ENCODE data around the gene FANCI. TPM values are rescaled to one million over a fixed set of nuclear protein-coding genes. Genes with fewer than 3 reads are reported as not detected.
A peak's percentile ranks its signal among the peaks of the same experiment; 100 is the strongest.

The FANCI gene
- total and polyA plus RNA-seq, 2 experiments from 2014 or later, result 11.2 to 14.2 TPM

- in situ Hi-C loops (cut with MboI), result no loop called here
- no peaks in the 10 kb centered on the region for H3K36me3 ChIP-seq (ENCODE audit: low read depth)
Measured at GRCh38 chr15:89278307-89278706, 34.5 kb downstream of the FANCI start.

GRCh38 chr15:89282631-89283030 lies 38.9 kb downstream of the FANCI start:
- DNase-seq, result no peak
- TF ChIP-seq EZH2phosphoT487 (IDR thresholded peaks at IDR 0.05; ENCODE audit: insufficient read depth, low read depth) (no peak), EZH2 (IDR thresholded peaks at IDR 0.05; ENCODE audit: insufficient read depth, poor library complexity, severe bottlenecking) (no peak)
- 0 out of 2 replicates have a peak, but pooled peaks cover 3% of the 10 kb centered on the region for H3F3A ChIP-seq (ENCODE audit: insufficient read depth)
- H3K79me2 ChIP-seq (ENCODE audit: insufficient read depth), result no peaks in the 10 kb centered on the region
- peaks cover 9% of the 10 kb centered on the region; the same call in 1 of the 2 replicates for H3K36me3 ChIP-seq (ENCODE audit: low read depth)
- 99 to 100% methylated on average over 4 of the region's 4 CpGs for WGBS, 2 experiments (ENCODE audit: low coverage in 1 of 2, low lambda C conversion rate in 2 of 2, missing lambda C conversion rate in 2 of 2)
- H3K4me1 ChIP-seq (ENCODE audit: insufficient read depth), result peaks cover 8% of the 10 kb centered on the region
- H3K27ac ChIP-seq, result no peak overlapping the region
- in situ Hi-C loops (cut with MboI), result no loop called here
- no peaks in the 10 kb centered on the region for H3K9me2 ChIP-seq (ENCODE audit: insufficient read depth)
- no peak overlapping the region for H2AFZ ChIP-seq
- H3K9me3 ChIP-seq (ENCODE audit: low read depth), result no peaks in the 10 kb centered on the region
- no peaks in the 10 kb centered on the region for H4K20me1 ChIP-seq (ENCODE audit: insufficient read depth)
- H3K9ac ChIP-seq, result no peak overlapping the region
- no peaks in the 10 kb centered on the region for H3K27me3 ChIP-seq (replicated peaks; ENCODE audit: insufficient read depth)
- no peak overlapping the region for H3K4me3 ChIP-seq
- H3K4me2 ChIP-seq (ENCODE audit: unreplicated experiment), result no peak overlapping the region

More at GRCh38 chr15:89278307-89278706, 34.5 kb downstream of the FANCI start:
- DNase-seq, result peak; percentile 51
- H3K9ac ChIP-seq, result no peak overlapping the region
- TF ChIP-seq EZH2 (IDR thresholded peaks at IDR 0.05; ENCODE audit: insufficient read depth, poor library complexity, severe bottlenecking), result no peak
- no peak for TF ChIP-seq EZH2phosphoT487 (IDR thresholded peaks at IDR 0.05; ENCODE audit: insufficient read depth, low read depth)
- peaks cover 8% of the 10 kb centered on the region for H3K4me1 ChIP-seq (ENCODE audit: insufficient read depth)
- peak overlapping the region; percentile 10 for H3K4me2 ChIP-seq (ENCODE audit: unreplicated experiment)
- no peak overlapping the region for H3K27ac ChIP-seq
- H3K4me3 ChIP-seq, result no peak overlapping the region
- no peaks in the 10 kb centered on the region for H4K20me1 ChIP-seq (ENCODE audit: insufficient read depth)
- H3K79me2 ChIP-seq (ENCODE audit: insufficient read depth), result no peaks in the 10 kb centered on the region
- H3K9me3 ChIP-seq (ENCODE audit: low read depth), result no peaks in the 10 kb centered on the region
- no peaks in the 10 kb centered on the region for H3K27me3 ChIP-seq (replicated peaks; ENCODE audit: insufficient read depth)
- H2AFZ ChIP-seq, result no peak overlapping the region
- 0 to 5% methylated on average over 1 of the region's 1 CpG for WGBS, 2 experiments (ENCODE audit: low coverage in 1 of 2, low lambda C conversion rate in 2 of 2, missing lambda C conversion rate in 2 of 2)
- H3K9me2 ChIP-seq (ENCODE audit: insufficient read depth), result no peaks in the 10 kb centered on the region
- H3F3A ChIP-seq (ENCODE audit: insufficient read depth), result 0 out of 2 replicates have a peak, but pooled peaks cover 3% of the 10 kb centered on the region

GRCh38 chr15:89283201-89283600 lies 39.4 kb downstream of the FANCI start:
- no peaks in the 10 kb centered on the region for H3K79me2 ChIP-seq (ENCODE audit: insufficient read depth)
- no peak for DNase-seq
- peaks cover 9% of the 10 kb centered on the region; the same call in 1 of the 2 replicates for H3K36me3 ChIP-seq (ENCODE audit: low read depth)
- H3K4me3 ChIP-seq, result no peak overlapping the region
- 0 out of 2 replicates have a peak, but pooled peaks cover 3% of the 10 kb centered on the region for H3F3A ChIP-seq (ENCODE audit: insufficient read depth)
- no peaks in the 10 kb centered on the region for H3K9me3 ChIP-seq (ENCODE audit: low read depth)
- TF ChIP-seq EZH2 (IDR thresholded peaks at IDR 0.05; ENCODE audit: insufficient read depth, poor library complexity, severe bottlenecking) (no peak), EZH2phosphoT487 (IDR thresholded peaks at IDR 0.05; ENCODE audit: insufficient read depth, low read depth) (no peak)
- H3K9ac ChIP-seq, result no peak overlapping the region
- no peaks in the 10 kb centered on the region for H3K9me2 ChIP-seq (ENCODE audit: insufficient read depth)
- 97 to 98% methylated on average over 4 of the region's 4 CpGs for WGBS, 2 experiments (ENCODE audit: low coverage in 1 of 2, low lambda C conversion rate in 2 of 2, missing lambda C conversion rate in 2 of 2)
- H3K27me3 ChIP-seq (replicated peaks; ENCODE audit: insufficient read depth), result no peaks in the 10 kb centered on the region
- no peak overlapping the region for H3K4me2 ChIP-seq (ENCODE audit: unreplicated experiment)
- in situ Hi-C loops (cut with MboI), result no loop called here
- no peaks in the 10 kb centered on the region for H4K20me1 ChIP-seq (ENCODE audit: insufficient read depth)
- H3K27ac ChIP-seq, result no peak overlapping the region
- peaks cover 5% of the 10 kb centered on the region for H3K4me1 ChIP-seq (ENCODE audit: insufficient read depth)
- no peak overlapping the region for H2AFZ ChIP-seq

- no peaks in the 10 kb centered on the region for H3K9me3 ChIP-seq (ENCODE audit: low read depth)
- no peak overlapping the region for H3K4me3 ChIP-seq
- no peaks in the 10 kb centered on the region for H3F3A ChIP-seq (ENCODE audit: insufficient read depth)
- TF ChIP-seq EZH2 (IDR thresholded peaks at IDR 0.05; ENCODE audit: insufficient read depth, poor library complexity, severe bottlenecking), result no peak
- TF ChIP-seq EZH2phosphoT487 (IDR thresholded peaks at IDR 0.05; ENCODE audit: insufficient read depth, low read depth), result no peak
- no peak overlapping the region for H3K9ac ChIP-seq
- no peak overlapping the region for H3K27ac ChIP-seq
- H3K4me1 ChIP-seq (ENCODE audit: insufficient read depth), result no peaks in the 10 kb centered on the region
- H4K20me1 ChIP-seq (ENCODE audit: insufficient read depth), result no peaks in the 10 kb centered on the region
- 95 to 98% methylated on average over 2 of the region's 2 CpGs for WGBS, 2 experiments (ENCODE audit: low coverage in 1 of 2, low lambda C conversion rate in 2 of 2, missing lambda C conversion rate in 2 of 2)
- H2AFZ ChIP-seq, result no peak overlapping the region
- H3K36me3 ChIP-seq (ENCODE audit: low read depth), result 0 out of 2 replicates have a peak, but pooled peaks cover 6% of the 10 kb centered on the region
- H3K9me2 ChIP-seq (ENCODE audit: insufficient read depth), result no peaks in the 10 kb centered on the region
- no peak for DNase-seq
- no peaks in the 10 kb centered on the region for H3K79me2 ChIP-seq (ENCODE audit: insufficient read depth)
- H3K4me2 ChIP-seq (ENCODE audit: unreplicated experiment), result no peak overlapping the region
- H3K27me3 ChIP-seq (replicated peaks; ENCODE audit: insufficient read depth), result no peaks in the 10 kb centered on the region
- in situ Hi-C loops (cut with MboI), result no loop called here
Measured at GRCh38 chr15:89291934-89292438, 48.2 kb downstream of the FANCI start.

All from GM23248 (cell line).